Measurements from ENCODE around the gene PTRH1. TPM values are rescaled to one million over a fixed set of nuclear protein-coding genes. Genes with fewer than 3 reads are reported as not detected.
A peak's percentile ranks its signal among the peaks of the same experiment; 100 is the strongest.

The PTRH1 gene
- total and polyA plus RNA-seq, 7 experiments from 2014 or later, result 7.8 to 28.7 (median 9.4) TPM

GRCh38 chr9:127730799-127731410 lies 15.4 kb upstream of the PTRH1 start:
- Histone ChIP-seq H3K4me1 (ENCODE audit: control insufficient read depth in 2 of 2, insufficient read depth in 2 of 2, low read length in 2 of 2) (peaks cover 14% of the 10 kb centered on the region in 2 donors), H3K9me3 (ENCODE audit: control insufficient read depth in 2 of 3, low read length in 3 of 3) (no peaks in the 10 kb centered on the region), H3K27ac (ENCODE audit: low read depth, low read length) (no peak overlapping the region), H3K36me3 (ENCODE audit: control insufficient read depth in 2 of 3, insufficient read depth in 3 of 3, low read length in 3 of 3) (peaks cover 0 to 20% (median 0%) of the 10 kb centered on the region in 3 experiments), H3K27me3 (ENCODE audit: control insufficient read depth in 2 of 2, insufficient read depth in 2 of 2, low read length in 2 of 2) (no peaks in the 10 kb centered on the region), H3K4me3 (ENCODE audit: low read length) (no peak overlapping the region)
- no peaks in the 10 kb centered on the region for H3K27me3 Mint-ChIP-seq
- DNase-seq (no peak), ATAC-seq (no peak)
- H3K4me1 Mint-ChIP-seq, result peaks cover 0 to 18% (median 15%) of the 10 kb centered on the region in 7 donors
- ChIA-PET POLR2A (interaction anchor here (0.7 kb wide), 1 partner anchor 197 kb away, joined by 3 read pairs; no protein-coding TSS in a partner anchor), CTCF (interaction anchor here (0.8 to 1.7 kb wide), 4 partner anchors 139 to 227 kb away, joined by 3 to 6 read pairs (median 3); no protein-coding TSS in a partner anchor)
- H3K36me3 Mint-ChIP-seq, result peaks cover 0 to 5% (median 0%) of the 10 kb centered on the region in 5 donors
- H3K27ac Mint-ChIP-seq, result peak overlapping the region in 2 of 9 donors; percentile 4 to 38
- H3K4me3 Mint-ChIP-seq, result no peak overlapping the region
- intact Hi-C loops (cut with micrococcal nuclease), result loop anchor here (10.0 kb wide), 2 partner anchors 334 to 786 kb away; partner anchors contain the start of genes NAIF1 (in 1 of the 2) and SLC25A25 (in 1 of the 2)
- H3K9me3 Mint-ChIP-seq, result peaks cover 0 to 2% (median 0%) of the 10 kb centered on the region in 11 donors

- Histone ChIP-seq H3K9me3 (ENCODE audit: control insufficient read depth in 2 of 3, low read length in 3 of 3) (no peaks in the 10 kb centered on the region), H3K27me3 (ENCODE audit: control insufficient read depth in 2 of 2, insufficient read depth in 2 of 2, low read length in 2 of 2) (no peaks in the 10 kb centered on the region), H3K27ac (ENCODE audit: low read depth, low read length) (no peak overlapping the region), H3K4me1 (ENCODE audit: control insufficient read depth in 2 of 2, insufficient read depth in 2 of 2, low read length in 2 of 2) (peaks cover 8 to 9% of the 10 kb centered on the region in 2 donors), H3K4me3 (ENCODE audit: low read length) (no peak overlapping the region), H3K36me3 (ENCODE audit: control insufficient read depth in 2 of 3, insufficient read depth in 3 of 3, low read length in 3 of 3) (peaks cover 0 to 20% (median 0%) of the 10 kb centered on the region in 3 experiments)
- no peak for DNase-seq
- ChIA-PET POLR2A (no interaction called here), CTCF (interaction anchor here (1.3 to 1.7 kb wide), 2 partner anchors 139 to 141 kb away, joined by 4 to 6 read pairs; no protein-coding TSS in a partner anchor)
- no peak overlapping the region for H3K4me3 Mint-ChIP-seq
- intact Hi-C loops (cut with micrococcal nuclease), result loop anchor here (10.0 kb wide), 2 partner anchors 335 to 785 kb away; partner anchors contain the start of genes NAIF1 (in 1 of the 2) and SLC25A25 (in 1 of the 2)
- H3K27me3 Mint-ChIP-seq, result no peaks in the 10 kb centered on the region
- H3K9me3 Mint-ChIP-seq, result peaks cover 0 to under 1% (median 0%) of the 10 kb centered on the region in 11 donors
- H3K4me1 Mint-ChIP-seq, result peaks cover 0 to 14% (median 9%) of the 10 kb centered on the region in 7 donors
- ATAC-seq, result no peak
- H3K27ac Mint-ChIP-seq, result no peak overlapping the region
- H3K36me3 Mint-ChIP-seq, result peaks cover 0 to 5% (median 0%) of the 10 kb centered on the region in 5 donors
Measured at GRCh38 chr9:127730262-127730661, 14.8 kb upstream of the PTRH1 start.

- intact Hi-C loops (cut with micrococcal nuclease), result loop anchor here (10.0 kb wide), 2 partner anchors 335 to 785 kb away; partner anchors contain the start of genes NAIF1 (in 1 of the 2) and SLC25A25 (in 1 of the 2)
- H3K27ac Mint-ChIP-seq, result peak overlapping the region in 2 of 9 donors; percentile 54 to 75
- CTCF ChIA-PET, result interaction anchor here (1.3 to 1.6 kb wide), 3 partner anchors 140 to 226 kb away, joined by 4 to 5 read pairs (median 4); no protein-coding TSS in a partner anchor
Measured at GRCh38 chr9:127729522-127730256, 14.2 kb upstream of the PTRH1 start.

GRCh38 chr9:127728808-127729207 lies 13.3 kb upstream of the PTRH1 start:
- Histone ChIP-seq H3K27me3 (ENCODE audit: control insufficient read depth in 2 of 2, insufficient read depth in 2 of 2, low read length in 2 of 2) (no peaks in the 10 kb centered on the region), H3K27ac (ENCODE audit: low read depth, low read length) (no peak overlapping the region), H3K9me3 (ENCODE audit: control insufficient read depth in 2 of 3, low read length in 3 of 3) (no peaks in the 10 kb centered on the region), H3K4me1 (ENCODE audit: control insufficient read depth in 2 of 2, insufficient read depth in 2 of 2, low read length in 2 of 2) (no peaks in the 10 kb centered on the region), H3K4me3 (ENCODE audit: low read length) (no peak overlapping the region), H3K36me3 (ENCODE audit: control insufficient read depth in 2 of 3, insufficient read depth in 3 of 3, low read length in 3 of 3) (peaks cover 0 to 20% (median 0%) of the 10 kb centered on the region in 3 experiments)
- peaks cover 0 to 5% (median 0%) of the 10 kb centered on the region in 5 donors for H3K36me3 Mint-ChIP-seq
- ATAC-seq, result no peak
- peaks cover 0 to 6% (median 4%) of the 10 kb centered on the region in 7 donors for H3K4me1 Mint-ChIP-seq
- H3K27ac Mint-ChIP-seq, result peak overlapping the region in 1 of 9 donors; percentile 54
- ChIA-PET POLR2A (interaction anchor here (0.9 to 1.1 kb wide), 3 partner anchors 10 to 47 kb away, joined by 3 to 4 read pairs (median 3); partner anchors contain the start of genes PTRH1 and TTC16), CTCF (interaction anchor here (1.3 to 1.6 kb wide), 2 partner anchors 193 to 225 kb away, joined by 4 to 5 read pairs; no protein-coding TSS in a partner anchor)
- H3K4me3 Mint-ChIP-seq, result no peak overlapping the region
- DNase-seq, result no peak
- H3K27me3 Mint-ChIP-seq, result no peaks in the 10 kb centered on the region
- no peaks in the 10 kb centered on the region for H3K9me3 Mint-ChIP-seq
- intact Hi-C loops (cut with micrococcal nuclease), result no loop called here

More at GRCh38 chr9:127729522-127730256, 14.2 kb upstream of the PTRH1 start:
- POLR2A ChIA-PET, result interaction anchor here (0.9 to 1.1 kb wide), 3 partner anchors 11 to 46 kb away, joined by 3 to 4 read pairs (median 3); partner anchors contain the start of genes PTRH1 and TTC16
- DNase-seq (no peak), ATAC-seq (no peak)
- Histone ChIP-seq H3K4me3 (ENCODE audit: low read length) (no peak overlapping the region), H3K27me3 (ENCODE audit: control insufficient read depth in 2 of 2, insufficient read depth in 2 of 2, low read length in 2 of 2) (no peaks in the 10 kb centered on the region), H3K4me1 (ENCODE audit: control insufficient read depth in 2 of 2, insufficient read depth in 2 of 2, low read length in 2 of 2) (peaks cover 8% of the 10 kb centered on the region in 2 donors), H3K27ac (ENCODE audit: low read depth, low read length) (no peak overlapping the region), H3K36me3 (ENCODE audit: control insufficient read depth in 2 of 3, insufficient read depth in 3 of 3, low read length in 3 of 3) (peaks cover 0 to 20% (median 0%) of the 10 kb centered on the region in 3 experiments), H3K9me3 (ENCODE audit: control insufficient read depth in 2 of 3, low read length in 3 of 3) (no peaks in the 10 kb centered on the region)
- no peaks in the 10 kb centered on the region for H3K27me3 Mint-ChIP-seq
- no peaks in the 10 kb centered on the region for H3K9me3 Mint-ChIP-seq
- no peak overlapping the region for H3K4me3 Mint-ChIP-seq
- peaks cover 0 to 5% (median 0%) of the 10 kb centered on the region in 5 donors for H3K36me3 Mint-ChIP-seq
- H3K4me1 Mint-ChIP-seq, result peaks cover 0 to 13% (median 8%) of the 10 kb centered on the region in 7 donors

GRCh38 chr9:127726871-127727270 lies 11.4 kb upstream of the PTRH1 start:
- intact Hi-C loops (cut with micrococcal nuclease), result no loop called here
- Histone ChIP-seq H3K36me3 (ENCODE audit: control insufficient read depth in 2 of 3, insufficient read depth in 3 of 3, low read length in 3 of 3) (peaks cover 0 to 7% (median 0%) of the 10 kb centered on the region in 3 experiments), H3K27ac (ENCODE audit: low read depth, low read length) (no peak overlapping the region), H3K9me3 (ENCODE audit: control insufficient read depth in 2 of 3, low read length in 3 of 3) (no peaks in the 10 kb centered on the region), H3K4me3 (ENCODE audit: low read length) (no peak overlapping the region), H3K4me1 (ENCODE audit: control insufficient read depth in 2 of 2, insufficient read depth in 2 of 2, low read length in 2 of 2) (peaks cover 0 to 4% of the 10 kb centered on the region in 2 donors), H3K27me3 (ENCODE audit: control insufficient read depth in 2 of 2, insufficient read depth in 2 of 2, low read length in 2 of 2) (no peaks in the 10 kb centered on the region)
- peaks cover 0 to 3% (median 0%) of the 10 kb centered on the region in 5 donors for H3K36me3 Mint-ChIP-seq
- no peaks in the 10 kb centered on the region for H3K9me3 Mint-ChIP-seq
- H3K27me3 Mint-ChIP-seq, result no peaks in the 10 kb centered on the region
- no peak for ATAC-seq
- ChIA-PET POLR2A (interaction anchor here (0.7 to 1.8 kb wide), 2 partner anchors 11 to 263 kb away, joined by 3 to 9 read pairs; partner anchors contain the start of genes PTRH1 and TTC16), CTCF (no interaction called here)
- H3K4me1 Mint-ChIP-seq, result peaks cover 0 to 7% (median 0%) of the 10 kb centered on the region in 7 donors
- DNase-seq, result no peak
- no peak overlapping the region for H3K27ac Mint-ChIP-seq
- H3K4me3 Mint-ChIP-seq, result no peak overlapping the region

GRCh38 chr9:127724012-127724411 lies 8.5 kb upstream of the PTRH1 start:
- no peaks in the 10 kb centered on the region for H3K9me3 Mint-ChIP-seq
- Histone ChIP-seq H3K36me3 (ENCODE audit: control insufficient read depth in 2 of 3, insufficient read depth in 3 of 3, low read length in 3 of 3) (no peaks in the 10 kb centered on the region), H3K4me3 (ENCODE audit: low read length) (no peak overlapping the region), H3K27ac (ENCODE audit: low read depth, low read length) (no peak overlapping the region), H3K4me1 (ENCODE audit: control insufficient read depth in 2 of 2, insufficient read depth in 2 of 2, low read length in 2 of 2) (peaks cover 15 to 23% of the 10 kb centered on the region in 2 donors), H3K9me3 (ENCODE audit: control insufficient read depth in 2 of 3, low read length in 3 of 3) (no peaks in the 10 kb centered on the region), H3K27me3 (ENCODE audit: control insufficient read depth in 2 of 2, insufficient read depth in 2 of 2, low read length in 2 of 2) (no peaks in the 10 kb centered on the region)
- DNase-seq, result no peak
- no peak overlapping the region for H3K27ac Mint-ChIP-seq
- H3K4me3 Mint-ChIP-seq, result no peak overlapping the region
- intact Hi-C loops (cut with micrococcal nuclease), result no loop called here
- ATAC-seq, result no peak
- no peaks in the 10 kb centered on the region for H3K36me3 Mint-ChIP-seq
- H3K27me3 Mint-ChIP-seq, result no peaks in the 10 kb centered on the region
- ChIA-PET CTCF (interaction anchor here (0.6 kb wide), 1 partner anchor 336 kb away, joined by 4 read pairs; no protein-coding TSS in a partner anchor), POLR2A (interaction anchor here (0.7 to 0.9 kb wide), 2 partner anchors 11 to 57 kb away, joined by 3 read pairs; no protein-coding TSS in a partner anchor)
- peaks cover 14 to 34% (median 21%) of the 10 kb centered on the region in 7 donors for H3K4me1 Mint-ChIP-seq
